HUDEP-2 (cell line): ENCODE data around the gene ST6GAL2.

Experiments
- DNase-seq, 76 experiments: peaks; one replicate each; lab custom pipeline; 2025; ENCODE audit not compliant: unreplicated experiment in 76 of 76; lab: John Stamatoyannopoulos, UW

The ST6GAL2 gene

GRCh38 chr2:106864051-106864450 is 21.9 kb downstream of the ST6GAL2 start:
- no peak for DNase-seq

GRCh38 chr2:106863387-106863786 is 22.6 kb downstream of the ST6GAL2 start:
- DNase-seq: no peak

- DNase-seq: no peak
These were observed 26.5 kb downstream of the ST6GAL2 start for GRCh38 chr2:106859498-106859897.

GRCh38 chr2:106858810-106859209 is 27.2 kb downstream of the ST6GAL2 start:
- no peak for DNase-seq

- no peak for DNase-seq
These were observed 28.0 kb downstream of the ST6GAL2 start for GRCh38 chr2:106857882-106858478.

- DNase-seq: no peak
These were observed 32.3 kb downstream of the ST6GAL2 start for GRCh38 chr2:106853631-106854030.

- no peak for DNase-seq
These were observed 34.0 kb downstream of the ST6GAL2 start for GRCh38 chr2:106851881-106852501.

GRCh38 chr2:106851087-106851874 is 34.7 kb downstream of the ST6GAL2 start:
- DNase-seq: no peak

GRCh38 chr2:106849253-106849652 is 36.7 kb downstream of the ST6GAL2 start:
- no peak for DNase-seq

- DNase-seq: no peak
These were observed 38.6 kb downstream of the ST6GAL2 start for GRCh38 chr2:106847366-106847765.

- DNase-seq: no peak
These were observed 40.3 kb downstream of the ST6GAL2 start for GRCh38 chr2:106845716-106846115.

- DNase-seq: no peak
These were observed 42.1 kb downstream of the ST6GAL2 start for GRCh38 chr2:106843910-106844250.

GRCh38 chr2:106843001-106843909 is 42.7 kb downstream of the ST6GAL2 start:
- no peak for DNase-seq

- no peak for DNase-seq
These were observed 43.9 kb downstream of the ST6GAL2 start for GRCh38 chr2:106841886-106842645.

GRCh38 chr2:106840818-106841217 is 45.1 kb downstream of the ST6GAL2 start:
- DNase-seq: no peak

- peak in 1 of 76 experiments; percentile 0 for DNase-seq
These were observed 45.9 kb downstream of the ST6GAL2 start for GRCh38 chr2:106839849-106840595.

- DNase-seq: no peak
These were observed 52.7 kb downstream of the ST6GAL2 start for GRCh38 chr2:106833256-106833655.

GRCh38 chr2:106831816-106832569 is 54.0 kb downstream of the ST6GAL2 start:
- no peak for DNase-seq

- DNase-seq: no peak
These were observed 54.7 kb downstream of the ST6GAL2 start for GRCh38 chr2:106831241-106831640.
